ENCODE measurements around the gene CAMTA1.

CAMTA1 gene

GRCh38 chr1:6820899-6821298, 35.6 kb downstream of the CAMTA1 start:
- TF ChIP-seq, protein P1, sequence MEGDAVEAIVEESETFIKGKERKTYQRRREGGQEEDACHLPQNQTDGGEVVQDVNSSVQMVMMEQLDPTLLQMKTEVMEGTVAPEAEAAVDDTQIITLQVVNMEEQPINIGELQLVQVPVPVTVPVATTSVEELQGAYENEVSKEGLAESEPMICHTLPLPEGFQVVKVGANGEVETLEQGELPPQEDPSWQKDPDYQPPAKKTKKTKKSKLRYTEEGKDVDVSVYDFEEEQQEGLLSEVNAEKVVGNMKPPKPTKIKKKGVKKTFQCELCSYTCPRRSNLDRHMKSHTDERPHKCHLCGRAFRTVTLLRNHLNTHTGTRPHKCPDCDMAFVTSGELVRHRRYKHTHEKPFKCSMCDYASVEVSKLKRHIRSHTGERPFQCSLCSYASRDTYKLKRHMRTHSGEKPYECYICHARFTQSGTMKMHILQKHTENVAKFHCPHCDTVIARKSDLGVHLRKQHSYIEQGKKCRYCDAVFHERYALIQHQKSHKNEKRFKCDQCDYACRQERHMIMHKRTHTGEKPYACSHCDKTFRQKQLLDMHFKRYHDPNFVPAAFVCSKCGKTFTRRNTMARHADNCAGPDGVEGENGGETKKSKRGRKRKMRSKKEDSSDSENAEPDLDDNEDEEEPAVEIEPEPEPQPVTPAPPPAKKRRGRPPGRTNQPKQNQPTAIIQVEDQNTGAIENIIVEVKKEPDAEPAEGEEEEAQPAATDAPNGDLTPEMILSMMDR (IDR thresholded peaks at IDR 0.05; ENCODE audit: control insufficient read depth, extremely low read depth, insufficient read depth), result no peak
- H3K4me3 ChIP-seq (ENCODE audit: low read depth, low read length), result no peak overlapping the region
- DNase-seq (ENCODE audit: low read depth), result no peak

GRCh38 chr1:6822530-6823359, 37.5 kb downstream of the CAMTA1 start:
- no peak overlapping the region for H3K4me3 ChIP-seq (ENCODE audit: low read depth, low read length)
- DNase-seq (ENCODE audit: low read depth), result no peak
- TF ChIP-seq, protein P1 (IDR thresholded peaks at IDR 0.05; ENCODE audit: control insufficient read depth, extremely low read depth, insufficient read depth), result no peak

GRCh38 chr1:6823793-6824192, 38.5 kb downstream of the CAMTA1 start:
- TF ChIP-seq, protein P1 (IDR thresholded peaks at IDR 0.05; ENCODE audit: control insufficient read depth, extremely low read depth, insufficient read depth), result no peak
- no peak for DNase-seq (ENCODE audit: low read depth)
- H3K4me3 ChIP-seq (ENCODE audit: low read depth, low read length), result no peak overlapping the region

GRCh38 chr1:6824665-6825368, 39.6 kb downstream of the CAMTA1 start:
- TF ChIP-seq, protein P1 (IDR thresholded peaks at IDR 0.05; ENCODE audit: control insufficient read depth, extremely low read depth, insufficient read depth), result no peak
- DNase-seq (ENCODE audit: low read depth), result no peak
- no peak overlapping the region for H3K4me3 ChIP-seq (ENCODE audit: low read depth, low read length)

DNA sequence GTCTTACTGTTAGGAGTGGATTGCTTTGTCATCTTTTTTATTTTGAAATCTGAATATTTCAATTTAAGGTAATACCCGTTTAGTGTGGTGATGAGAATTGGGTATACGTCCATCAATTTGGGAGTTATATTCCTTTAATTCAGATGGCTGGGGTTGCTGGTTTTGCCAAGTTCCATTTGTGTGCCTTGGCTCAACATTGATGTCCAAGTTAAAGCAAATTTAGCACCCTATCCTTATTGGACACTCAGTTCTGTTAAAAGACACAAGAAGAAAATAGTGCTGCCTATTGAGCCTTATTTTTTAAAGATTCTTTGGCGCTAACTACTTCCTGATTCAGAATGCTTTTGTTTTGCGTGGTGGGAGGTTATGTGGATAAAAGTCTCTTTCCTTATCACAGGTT, 40.6 kb downstream of the CAMTA1 start:
- no peak overlapping the region for H3K4me3 ChIP-seq (ENCODE audit: low read depth, low read length)
- DNase-seq (ENCODE audit: low read depth), result no peak
- TF ChIP-seq, protein P1 (IDR thresholded peaks at IDR 0.05; ENCODE audit: control insufficient read depth, extremely low read depth, insufficient read depth), result no peak

GRCh38 chr1:6827079-6827478, 41.8 kb downstream of the CAMTA1 start:
- H3K4me3 ChIP-seq (ENCODE audit: low read depth, low read length), result no peak overlapping the region
- DNase-seq (ENCODE audit: low read depth), result no peak
- TF ChIP-seq, protein P1 (IDR thresholded peaks at IDR 0.05; ENCODE audit: control insufficient read depth, extremely low read depth, insufficient read depth), result no peak
